SK-N-SH (cell line): ENCODE measurements around the gene NR2C1.

ENCODE experiments used
- CTCF ChIP-seq: fragments of 200-600 bp; sonication (generic); IDR thresholded peaks from 2 replicates; pipeline ENCODE4 v1.6.1; 2017; ENCODE audit warnings: antibody characterized with exemption, mild to moderate bottlenecking, moderate library complexity
- ELF1 ChIP-seq: IDR thresholded peaks from 2 replicates; pipeline ENCODE4 v1.4.0; 2012
- EP300 ChIP-seq, 2 experiments: IDR thresholded peaks; 2 replicates each; pipeline versions ENCODE4 v1.4.0 to v1.6.1; 2012; ENCODE audit warnings: borderline replicate concordance in 1 of 2, low read depth in 1 of 2, low read length in 1 of 2
- FOXM1 ChIP-seq: IDR thresholded peaks from 2 replicates; pipeline ENCODE4 v1.4.0; 2012; ENCODE audit warnings: low read depth, mild to moderate bottlenecking
- JUND ChIP-seq: IDR thresholded peaks from 2 replicates; pipeline ENCODE4 v1.4.0; 2012
- MAX ChIP-seq: IDR thresholded peaks from 2 replicates; pipeline ENCODE4 v1.4.0; 2012; ENCODE audit warnings: low read depth
- MEF2A ChIP-seq: IDR thresholded peaks from 2 replicates; pipeline ENCODE4 v1.4.0; 2012; ENCODE audit warnings: low read depth, borderline replicate concordance
- MXI1 ChIP-seq: IDR thresholded peaks from 2 replicates; pipeline ENCODE4 v1.6.1; 2012; ENCODE audit warnings: mild to moderate bottlenecking, low read depth, low read length, improper control_type of control experiment
- POLR2AphosphoS5 ChIP-seq: IDR thresholded peaks from 2 replicates; pipeline ENCODE4 v1.6.1; 2012; ENCODE audit warnings: low read depth, low read length
- REST ChIP-seq: IDR thresholded peaks from 2 replicates; pipeline ENCODE4 v1.6.1; 2012; ENCODE audit warnings: mild to moderate bottlenecking, low read depth, low read length, moderate library complexity
- RFX5 ChIP-seq: IDR thresholded peaks from 2 replicates; pipeline ENCODE4 v1.6.1; 2012; ENCODE audit warnings: mild to moderate bottlenecking, improper control_type of control experiment, low read length
- USF1 ChIP-seq: IDR thresholded peaks from 2 replicates; pipeline ENCODE4 v1.4.0; 2012; ENCODE audit warnings: low read depth, borderline replicate concordance
- YY1 ChIP-seq: IDR thresholded peaks from 2 replicates; pipeline ENCODE4 v1.4.0; 2012; ENCODE audit warnings: low read depth, mild to moderate bottlenecking

- TF ChIP-seq CTCF (no peak), FOXM1 (no peak), ELF1 (no peak), MAX (no peak), JUND (no peak), REST (no peak), EP300 (IDR thresholded peaks at IDR 0.05; ENCODE audit: borderline replicate concordance in 1 of 2, low read depth in 1 of 2, low read length in 1 of 2) (no peak), MEF2A (no peak), RFX5 (no peak), YY1 (no peak), MXI1 (no peak), POLR2AphosphoS5 (no peak), USF1 (no peak)
Observed at GRCh38 chr12:94977766-94978468, 95.5 kb downstream of the NR2C1 start.
